GM19239 (cell line): ENCODE data around the gene GART.
"Not testable (repeated sequence)": the region's sequence is repeated elsewhere in the genome, so short reads cannot be mapped to it uniquely, and the experiment has no call there.

Source experiments
- DNase-seq: peaks from one replicate; pipeline ENCODE4 v3.0.0; 2011; ENCODE audit warnings: low spot score; ENCODE audit not compliant: insufficient read length
- FAIRE-seq: peaks from 2 replicates; lab custom pipeline; 2011; peaks lifted over from hg19 to GRCh38; lab: Jason Lieb, UNC

GART gene

GRCh38 chr21:33478935-33479678 lies 62.8 kb downstream of the GART start:
- DNase-seq: peak; percentile 31

GRCh38 chr21:33478182-33478581 lies 63.7 kb downstream of the GART start:
- no peak for DNase-seq
- FAIRE-seq: no peak

More at GRCh38 chr21:33478935-33479678, 62.8 kb downstream of the GART start:
- FAIRE-seq: no peak

GRCh38 chr21:33477066-33477465 lies 64.9 kb downstream of the GART start:
- no peak for DNase-seq
- no peak for FAIRE-seq

- DNase-seq (no peak), FAIRE-seq (no peak)
Measured at GRCh38 chr21:33473344-33473743, 68.6 kb downstream of the GART start.

GRCh38 chr21:33470701-33471100 lies 71.2 kb downstream of the GART start:
- FAIRE-seq (no peak), DNase-seq (no peak)

- FAIRE-seq: not testable (repeated sequence)
Measured at GRCh38 chr21:33469183-33469582, 72.7 kb downstream of the GART start.

GRCh38 chr21:33461538-33462250 lies 80.2 kb downstream of the GART start:
- DNase-seq: no peak

More at GRCh38 chr21:33469183-33469582, 72.7 kb downstream of the GART start:
- not testable (repeated sequence) for DNase-seq

GRCh38 chr21:33458861-33459260 lies 83.1 kb downstream of the GART start:
- no peak for DNase-seq
- no peak for FAIRE-seq

More at GRCh38 chr21:33461538-33462250, 80.2 kb downstream of the GART start:
- no peak for FAIRE-seq

- DNase-seq (no peak), FAIRE-seq (no peak)
Measured at GRCh38 chr21:33455686-33456446, 86.1 kb downstream of the GART start.
